H7 (cell line): Measurements from ENCODE around the gene SRMS. TPM values are rescaled to one million over a fixed set of nuclear protein-coding genes. Genes with fewer than 3 reads are reported as not detected.
"Not testable (repeated sequence)": the region's sequence is repeated elsewhere in the genome, so short reads cannot be mapped to it uniquely, and the experiment has no call there.

Source experiments
- DNase-seq: peaks from one replicate; pipeline ENCODE4 v3.0.0; 2012
- H3K27me3 ChIP-seq: 2 replicates; pipeline ENCODE4 v1.6.0; 2011; ENCODE audit warnings: mild to moderate bottlenecking, low read length; ENCODE audit not compliant: control insufficient read depth, insufficient read depth
- H3K36me3 ChIP-seq: replicated peaks from 2 replicates; pipeline ENCODE4 v1.5.1; 2011; ENCODE audit warnings: low read length; ENCODE audit not compliant: control insufficient read depth, insufficient read depth
- H3K4me3 ChIP-seq: 2 replicates; pipeline ENCODE4 v1.5.1; 2011; ENCODE audit warnings: low read depth, mild to moderate bottlenecking, control low read depth, low read length, moderate library complexity; ENCODE audit not compliant: insufficient read depth
- total RNA-seq: library from RNA; depleted of rRNA; stranded (reverse); fragments of >200 nt; shearing (Covaris generic); gene quantifications from 2 replicates; pipeline ENCODE4 v1.2.3, GENCODE V29; 2014

Gene SRMS
- total RNA-seq, 1 experiment from 2014 or later: 0.21 TPM

DNA sequence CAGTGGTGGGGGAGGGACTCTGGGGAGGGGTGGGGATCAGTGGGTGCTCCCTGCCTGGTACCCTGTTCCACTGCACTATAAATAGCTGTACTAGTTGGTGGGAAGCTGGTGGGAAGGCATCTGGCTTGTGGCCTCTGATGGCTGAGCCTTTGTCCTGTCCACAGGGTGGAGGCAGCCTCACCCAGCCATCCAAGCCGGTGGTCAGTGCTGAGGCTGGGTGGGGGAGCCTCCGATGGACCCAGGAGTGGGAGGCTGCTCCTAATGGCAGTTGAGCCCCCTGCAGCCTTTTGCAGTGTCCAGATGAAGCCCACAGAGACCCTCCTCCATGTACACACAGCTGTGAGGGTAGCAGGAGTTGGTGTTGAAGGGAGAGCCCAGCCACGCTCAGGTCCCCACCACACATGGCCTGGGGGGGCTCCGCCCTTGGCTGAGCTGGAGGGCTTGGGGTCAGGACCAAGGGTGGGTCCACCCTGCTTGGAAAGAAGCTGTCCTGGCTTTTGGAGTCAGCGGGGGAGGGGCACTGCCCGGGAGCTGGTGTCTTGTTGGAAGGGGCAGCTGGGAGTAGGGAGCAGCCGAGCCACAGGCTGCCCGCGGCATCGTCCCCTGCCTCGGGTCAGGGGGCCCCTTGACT, 24.5 kb downstream of the SRMS start:
- H3K4me3 ChIP-seq: no peak overlapping the region
- H3K27me3 ChIP-seq: peaks cover 7% of the 10 kb centered on the region
- peak; percentile 57 for DNase-seq
- H3K36me3 ChIP-seq: peaks cover 9% of the 10 kb centered on the region

DNA sequence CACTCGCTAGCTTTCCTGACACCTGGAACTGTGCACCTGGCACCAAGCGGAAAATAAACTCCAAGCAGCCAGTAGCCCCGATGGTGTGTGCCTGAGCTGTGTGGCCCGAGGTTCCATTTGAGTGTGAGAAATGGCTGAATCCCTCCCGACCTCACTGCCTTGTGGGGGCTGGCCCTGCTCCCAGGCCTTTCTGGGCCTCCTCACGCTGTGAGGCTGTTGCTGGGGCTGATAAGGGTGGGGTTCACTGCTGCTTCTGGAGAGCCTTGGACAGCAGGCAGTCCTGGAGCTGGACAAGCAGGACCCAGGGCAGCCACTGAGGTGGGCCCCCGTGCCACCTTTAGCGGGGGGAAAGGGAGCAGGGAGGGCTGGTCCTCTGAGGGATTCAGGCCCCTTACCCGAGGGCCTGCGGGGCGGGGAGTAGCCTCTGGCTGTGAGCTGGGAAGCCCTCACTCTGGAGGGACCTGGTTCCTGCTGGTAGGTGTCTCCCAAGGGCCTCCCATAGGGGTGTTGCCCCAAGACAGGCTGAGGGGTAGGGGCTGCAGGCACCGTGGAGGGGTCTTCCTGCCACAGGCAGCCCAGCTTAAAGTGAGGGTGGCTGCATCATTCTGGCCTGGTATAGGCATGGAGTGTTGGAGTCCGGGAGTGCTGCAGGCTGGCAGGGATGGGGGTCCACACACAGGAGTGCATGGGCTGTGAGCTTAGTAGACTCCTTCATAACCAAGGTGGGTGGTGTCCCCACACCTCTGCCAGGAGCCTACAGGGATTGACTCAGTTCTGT, 25.3 kb downstream of the SRMS start:
- Histone ChIP-seq H3K36me3 (peaks cover 9% of the 10 kb centered on the region), H3K4me3 (no peak overlapping the region), H3K27me3 (peaks cover 7% of the 10 kb centered on the region)
- DNase-seq: no peak

DNA sequence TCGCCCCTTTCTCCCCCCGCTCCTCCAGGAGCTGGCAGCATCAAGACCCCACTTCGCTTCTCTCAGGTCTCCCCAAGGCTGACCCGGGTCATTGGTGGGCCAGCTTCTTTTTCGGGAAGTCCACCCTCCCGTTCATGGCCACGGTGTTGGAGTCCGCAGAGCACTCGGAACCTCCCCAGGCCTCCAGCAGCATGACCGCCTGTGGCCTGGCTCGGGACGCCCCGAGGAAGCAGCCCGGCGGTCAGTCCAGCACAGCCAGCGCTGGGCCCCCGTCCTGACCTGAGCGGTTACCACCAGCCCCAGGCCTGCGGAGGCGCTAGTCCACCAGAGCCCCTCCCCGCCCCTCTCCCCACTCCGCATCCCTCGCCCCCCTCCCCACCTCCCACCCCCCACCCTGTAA, 25.9 kb downstream of the SRMS start:
- Histone ChIP-seq H3K4me3 (peak overlapping the region; percentile 91), H3K36me3 (peaks cover 9% of the 10 kb centered on the region), H3K27me3 (peaks cover 7% of the 10 kb centered on the region)
- peak; percentile 92 for DNase-seq

DNA sequence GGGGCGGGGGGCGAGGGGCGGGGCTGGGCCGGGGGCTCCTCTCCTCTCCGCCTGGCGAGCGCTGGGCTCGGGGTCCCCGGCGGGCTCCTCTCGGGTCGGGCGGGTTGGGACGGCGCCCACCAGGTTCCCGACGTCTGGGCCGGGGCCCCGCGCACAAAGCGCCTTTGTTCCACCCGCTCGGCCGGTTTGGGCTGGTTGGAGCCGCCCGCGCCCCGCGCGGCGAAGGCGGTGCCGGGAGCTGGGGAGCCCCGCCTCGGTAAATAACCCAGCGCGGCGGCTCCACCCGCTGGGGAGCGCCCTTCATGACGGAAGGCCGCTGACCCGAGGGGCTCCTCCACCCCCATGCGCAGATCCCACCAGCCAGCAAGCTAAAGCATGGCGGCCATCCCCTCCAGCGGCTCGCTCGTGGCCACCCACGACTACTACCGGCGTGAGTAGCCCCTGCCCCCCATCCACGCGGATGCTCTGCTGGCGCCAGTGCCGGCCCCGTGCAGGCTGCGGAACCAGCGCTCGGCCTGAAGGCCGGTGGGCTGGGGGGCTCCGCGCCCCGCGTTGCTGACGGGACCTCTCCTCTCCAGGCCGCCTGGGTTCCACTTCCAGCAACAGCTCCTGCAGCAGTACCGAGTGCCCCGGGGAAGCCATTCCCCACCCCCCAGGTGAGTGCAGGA, 26.5 kb downstream of the SRMS start:
- Histone ChIP-seq H3K4me3 (peak overlapping the region; percentile 91), H3K27me3 (peaks cover 7% of the 10 kb centered on the region), H3K36me3 (peaks cover 9% of the 10 kb centered on the region)
- DNase-seq: peak; percentile 96

DNA sequence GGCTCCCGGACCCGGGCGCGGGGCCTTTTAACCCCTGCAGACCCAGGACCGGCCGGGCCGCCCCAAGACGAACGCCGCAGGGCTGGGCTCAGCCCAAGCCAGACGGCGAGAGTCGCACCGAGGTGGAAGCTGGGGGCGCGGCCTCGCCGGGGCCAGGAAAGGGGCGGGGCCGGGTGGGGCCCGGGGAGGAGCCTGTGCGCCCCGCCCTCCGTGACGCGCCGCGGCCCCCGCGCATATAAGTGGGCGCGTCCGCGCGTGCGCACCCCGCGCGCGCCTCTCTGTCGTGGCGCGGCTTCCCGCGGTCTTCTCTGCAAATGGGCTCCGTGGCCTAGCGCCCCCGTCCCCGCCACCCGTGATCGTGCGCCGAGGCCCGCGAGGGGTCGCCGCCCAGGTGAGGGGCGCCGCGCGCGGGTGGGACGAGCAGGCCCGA, 27.0 kb downstream of the SRMS start, which contains the start of gene PPDPF:
Gene PPDPF (plus strand): TSS at position 262 of the 430 bp plus-strand sequence. CDS start 544 bp downstream, outside the sequence.
- H3K36me3 ChIP-seq: peaks cover 9% of the 10 kb centered on the region
- peak; percentile 100 for DNase-seq
- peak within 1 kb of the TSS; percentile 91 for H3K4me3 ChIP-seq
- H3K27me3 ChIP-seq: peaks cover 7% of the 10 kb centered on the region

DNA sequence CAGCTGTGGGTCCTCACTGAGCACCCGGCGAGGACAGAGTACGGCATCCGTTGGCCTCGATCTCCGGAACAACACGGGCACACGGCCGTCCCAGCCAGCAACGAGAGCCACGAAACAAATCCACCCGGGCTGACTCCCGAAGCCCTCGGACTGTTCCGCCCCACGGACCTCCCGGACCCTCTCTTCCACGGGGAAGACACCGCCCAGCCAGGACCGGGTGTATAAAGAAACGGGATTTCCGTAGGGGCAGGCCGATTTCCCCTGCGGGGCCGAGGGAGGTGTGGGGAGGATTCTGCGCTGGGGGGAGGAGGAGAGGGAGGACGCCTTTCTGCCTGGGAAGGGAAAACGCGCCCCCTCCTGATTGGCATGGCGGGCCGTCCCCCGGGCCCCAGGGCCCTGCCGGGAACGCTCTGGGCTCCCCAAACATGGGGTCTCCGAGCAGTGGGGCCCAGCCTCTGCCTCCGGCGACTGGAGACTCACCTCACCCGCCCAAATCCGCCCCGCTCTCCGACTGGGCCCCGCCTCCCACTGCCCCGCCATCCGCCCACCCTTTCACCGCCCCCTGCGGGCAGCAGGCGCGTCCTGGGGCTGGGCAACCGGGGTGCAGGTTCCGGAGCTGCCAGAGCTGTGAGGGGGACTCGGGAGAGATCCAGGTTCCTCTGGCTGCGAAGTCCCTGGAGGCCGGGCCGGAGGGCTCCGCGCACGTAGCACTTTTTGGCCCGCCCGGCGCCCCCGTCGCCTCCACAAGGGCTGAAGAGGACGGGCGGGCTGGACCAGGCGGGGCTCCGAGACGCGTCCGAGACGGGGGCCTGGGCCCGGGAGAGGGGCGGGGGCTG, 27.7 kb downstream of the SRMS start:
- Histone ChIP-seq H3K36me3 (peaks cover 9% of the 10 kb centered on the region), H3K4me3 (peak overlapping the region; percentile 91), H3K27me3 (peaks cover 7% of the 10 kb centered on the region)
- peak; percentile 94 for DNase-seq

DNA sequence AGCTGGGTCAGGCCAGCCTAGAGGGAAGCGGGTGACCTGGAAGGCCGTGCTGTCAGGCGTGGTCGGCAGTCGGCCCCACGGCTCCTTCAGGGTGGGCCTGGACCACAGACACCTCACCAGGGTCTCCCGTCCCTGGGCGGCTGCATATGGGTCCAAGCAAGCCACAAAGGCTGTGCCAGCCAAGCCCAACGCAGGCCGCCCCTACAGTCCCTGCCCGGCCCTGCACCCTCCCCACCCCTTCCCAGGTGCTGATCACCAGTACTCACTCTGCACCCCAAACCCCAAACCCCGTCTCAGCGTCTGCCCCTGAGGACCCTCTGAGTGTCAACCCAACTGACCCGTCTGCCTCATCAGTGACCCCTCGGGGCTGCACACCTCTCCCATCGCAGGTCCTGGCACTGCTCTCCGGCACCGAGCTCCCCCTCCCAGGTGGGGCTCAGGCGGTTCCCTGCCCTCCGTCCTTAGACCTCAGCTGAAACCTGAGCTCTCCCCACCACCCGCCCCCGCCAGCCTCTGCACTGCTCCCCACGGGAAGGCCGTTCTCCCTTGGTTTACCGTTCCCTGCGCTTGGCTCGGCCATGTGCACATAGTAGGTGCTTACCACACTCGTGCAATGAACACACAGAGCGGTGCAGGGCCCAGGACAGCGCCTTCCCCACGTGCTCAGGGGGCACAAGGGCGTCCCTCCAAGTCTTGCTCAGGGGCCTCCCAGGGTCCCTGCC, 28.4 kb downstream of the SRMS start:
- H3K36me3 ChIP-seq: peaks cover 9% of the 10 kb centered on the region
- H3K4me3 ChIP-seq: peak overlapping the region; percentile 91
- peak; percentile 84 for DNase-seq
- peaks cover 7% of the 10 kb centered on the region for H3K27me3 ChIP-seq

DNA sequence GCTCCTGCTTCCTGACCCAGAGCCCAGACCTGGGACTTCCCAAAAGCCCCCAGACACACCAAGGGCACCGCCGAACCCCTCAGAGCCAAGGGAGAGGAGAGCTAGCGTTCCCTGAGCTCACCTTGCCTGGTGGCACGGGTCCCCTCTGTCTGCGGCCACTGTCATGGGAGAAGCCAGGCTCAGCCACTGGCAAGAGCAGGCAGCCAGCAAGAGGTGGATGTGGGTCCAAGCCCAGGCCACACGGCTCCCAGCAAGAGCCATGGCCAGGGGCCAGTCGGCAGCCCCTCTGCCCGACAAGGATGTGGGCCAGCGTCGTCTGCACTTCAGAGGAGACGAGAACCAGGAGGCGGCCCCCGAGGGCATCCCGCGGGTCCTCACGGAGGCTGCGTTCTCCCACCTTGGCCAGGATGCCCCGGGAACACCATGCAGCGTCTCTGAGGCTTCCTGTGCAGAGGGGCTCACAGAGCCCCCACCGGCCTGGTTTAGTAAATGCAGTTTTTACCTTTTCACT, 29.1 kb downstream of the SRMS start:
- H3K36me3 ChIP-seq: peaks cover 7% of the 10 kb centered on the region
- H3K27me3 ChIP-seq: peaks cover 7% of the 10 kb centered on the region
- peak; percentile 89 for DNase-seq
- no peak overlapping the region for H3K4me3 ChIP-seq

DNA sequence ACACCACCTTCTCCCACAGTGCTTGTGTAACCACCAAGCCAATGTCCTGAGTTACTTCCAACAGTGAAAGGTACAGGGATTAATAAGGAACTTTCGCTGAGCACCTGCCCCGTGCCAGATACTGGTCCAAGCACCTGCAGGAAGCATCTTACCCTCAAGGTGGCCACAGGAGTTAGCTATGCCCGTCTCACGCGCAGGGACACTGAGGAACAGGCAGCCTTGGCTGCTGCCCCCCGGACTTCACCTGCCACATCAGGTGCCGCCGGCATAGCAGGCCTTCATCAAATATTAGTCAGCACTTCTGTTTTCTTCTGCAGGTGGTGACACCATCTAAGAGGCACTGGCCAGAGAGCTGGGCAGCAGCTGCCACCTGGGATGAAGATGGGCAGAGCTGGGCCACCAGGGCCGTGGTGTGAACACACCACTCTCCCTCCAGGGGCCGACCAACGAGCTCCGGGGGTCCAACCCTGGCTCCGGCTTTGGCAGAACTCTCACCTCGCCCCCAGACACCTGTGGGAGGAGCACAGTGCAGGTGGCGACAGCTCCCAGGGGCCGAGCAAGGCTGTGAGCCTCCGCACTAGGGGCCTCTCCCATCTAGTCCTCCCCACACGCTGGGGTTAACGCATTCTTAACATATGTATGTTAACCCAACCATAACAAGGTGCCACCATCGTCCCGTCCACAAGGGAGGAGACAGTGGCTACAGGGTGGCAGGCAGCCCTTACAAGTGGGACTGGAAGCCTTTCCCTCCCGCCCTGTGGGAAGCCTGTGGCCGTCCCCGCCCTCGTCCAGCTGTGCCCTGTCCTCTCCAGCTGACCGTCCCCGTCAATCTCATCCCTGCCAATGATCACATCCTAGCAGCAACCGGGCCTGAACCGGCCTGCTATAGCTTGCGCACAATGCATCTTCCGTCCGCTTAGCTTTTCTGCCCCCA, 29.9 kb downstream of the SRMS start:
- peaks cover 6% of the 10 kb centered on the region for H3K36me3 ChIP-seq
- no peak overlapping the region for H3K4me3 ChIP-seq
- H3K27me3 ChIP-seq: peaks cover 7% of the 10 kb centered on the region
- DNase-seq: peak; percentile 43

DNA sequence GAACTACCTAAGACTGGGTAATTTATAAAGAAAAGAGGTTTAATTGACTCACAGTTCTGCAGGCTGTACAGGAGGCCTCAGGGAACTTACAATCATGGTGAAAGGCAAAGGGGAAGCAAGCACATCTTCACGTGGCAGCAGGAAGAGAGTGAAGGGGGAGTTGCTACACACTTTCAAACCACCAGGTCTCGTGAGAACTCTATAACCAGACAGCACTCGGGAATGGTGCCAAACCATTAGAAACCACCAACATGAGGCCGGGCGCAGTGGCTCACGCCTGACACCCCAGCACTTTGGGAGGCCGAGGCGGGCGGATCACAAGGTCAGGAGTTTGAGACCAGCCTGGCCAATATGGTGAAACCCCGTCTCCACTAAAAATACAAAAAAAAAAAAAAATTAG, 33.0 kb downstream of the SRMS start:
- H3K36me3 ChIP-seq, H3K4me3 ChIP-seq, H3K27me3 ChIP-seq: not testable (repeated sequence)
- DNase-seq: peak; percentile 23

DNA sequence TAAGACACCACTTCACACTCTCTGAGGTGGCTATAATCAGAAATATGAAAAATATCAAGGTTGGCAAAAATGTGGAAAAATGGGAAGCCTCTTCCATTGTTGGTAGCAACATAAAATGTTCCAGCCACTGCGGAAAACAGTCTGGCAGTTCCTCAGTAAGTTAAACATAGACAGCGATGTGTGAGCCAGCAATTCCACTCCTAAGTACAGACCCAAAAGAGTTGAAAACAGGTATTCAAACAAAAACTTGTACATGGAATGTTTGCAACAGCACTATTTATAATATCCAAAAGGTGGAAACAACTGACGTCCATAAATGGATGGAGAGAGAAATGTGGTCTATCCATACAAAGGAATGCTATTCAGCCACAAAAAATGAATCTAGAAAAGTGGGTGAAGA, 34.3 kb downstream of the SRMS start:
- H3K4me3 ChIP-seq: no peak overlapping the region
- no peak for DNase-seq
- H3K27me3 ChIP-seq: no peaks in the 10 kb centered on the region
- H3K36me3 ChIP-seq: no peaks in the 10 kb centered on the region

DNA sequence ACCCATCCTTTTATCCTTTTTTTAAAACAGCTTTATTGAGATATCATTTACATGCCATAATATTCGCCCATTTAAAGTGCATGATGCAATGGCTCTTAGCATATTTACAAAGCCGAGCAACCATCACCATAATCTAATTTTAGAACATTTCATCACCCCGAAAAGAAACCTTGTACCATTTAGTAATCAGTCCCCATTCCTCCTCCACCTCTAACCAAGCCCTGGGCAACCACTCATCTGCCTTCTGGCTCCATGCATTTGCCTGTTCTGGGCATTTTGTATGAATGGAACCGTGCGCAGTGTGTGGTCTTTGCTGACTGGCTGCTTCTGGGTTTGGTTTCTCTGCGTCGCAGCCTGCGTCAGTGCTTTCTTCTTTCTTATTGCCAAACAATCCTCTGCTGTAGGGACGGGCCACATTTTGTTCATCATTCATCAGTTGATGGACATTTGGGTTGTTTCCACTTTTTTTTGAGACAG, 38.4 kb downstream of the SRMS start:
- Histone ChIP-seq H3K27me3 (no peaks in the 10 kb centered on the region), H3K36me3 (no peaks in the 10 kb centered on the region), H3K4me3 (no peak overlapping the region)
- DNase-seq: no peak
